Stimulated activated CD8-positive, alpha-beta memory T cell treated with anti-CD3 and anti-CD28 coated beads, Interleukin-15, amount 100 ng/mL, for 1 hour (primary cell): ENCODE results near the gene PLEKHM3.
"Not testable (repeated sequence)": the region's sequence is repeated elsewhere in the genome, so short reads cannot be mapped to it uniquely, and the experiment has no call there.

Experiments used
- DNase-seq: peaks from one replicate; pipeline ENCODE4 v3.0.0-alpha.2; 2020; ENCODE audit warnings: low read depth

Gene PLEKHM3

GRCh38 chr2:207988975-207989374 is 36.4 kb downstream of the PLEKHM3 start:
- no peak for DNase-seq

- no peak for DNase-seq
These were observed 38.2 kb downstream of the PLEKHM3 start for GRCh38 chr2:207987025-207987716.

DNA sequence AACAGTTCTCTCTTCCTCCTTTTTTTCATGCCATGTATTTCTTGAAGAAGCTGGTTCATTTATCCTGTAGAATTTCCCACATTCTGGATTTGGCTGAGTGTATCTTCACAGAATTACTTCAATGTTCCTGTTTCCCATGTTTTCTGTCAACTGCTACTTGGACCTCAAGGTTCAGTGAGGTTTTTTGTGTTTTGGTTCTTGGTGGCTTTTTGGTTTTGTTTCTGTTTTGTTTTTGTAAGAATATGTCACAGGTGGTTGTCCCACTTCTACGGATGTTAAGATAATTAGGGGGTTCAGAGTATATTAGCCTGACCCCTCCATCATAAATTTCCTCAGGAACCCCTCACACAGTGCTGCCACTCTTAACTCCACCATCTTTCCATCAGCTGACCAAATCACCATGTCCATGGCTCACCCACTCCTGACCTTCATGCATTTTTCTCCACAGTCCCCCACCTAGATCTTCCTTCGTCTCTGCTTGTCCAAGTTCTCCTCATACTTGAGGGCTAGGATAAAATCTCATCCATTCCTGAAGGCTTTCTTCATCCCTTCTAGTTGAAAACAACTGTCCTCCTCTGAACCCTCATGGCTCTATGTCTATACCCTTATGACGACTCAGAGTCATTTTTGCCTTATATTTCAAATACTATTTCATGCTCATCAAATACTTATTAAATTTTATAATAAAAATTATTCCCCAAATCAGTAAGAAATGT is 40.4 kb downstream of the PLEKHM3 start:
- no peak for DNase-seq

DNA sequence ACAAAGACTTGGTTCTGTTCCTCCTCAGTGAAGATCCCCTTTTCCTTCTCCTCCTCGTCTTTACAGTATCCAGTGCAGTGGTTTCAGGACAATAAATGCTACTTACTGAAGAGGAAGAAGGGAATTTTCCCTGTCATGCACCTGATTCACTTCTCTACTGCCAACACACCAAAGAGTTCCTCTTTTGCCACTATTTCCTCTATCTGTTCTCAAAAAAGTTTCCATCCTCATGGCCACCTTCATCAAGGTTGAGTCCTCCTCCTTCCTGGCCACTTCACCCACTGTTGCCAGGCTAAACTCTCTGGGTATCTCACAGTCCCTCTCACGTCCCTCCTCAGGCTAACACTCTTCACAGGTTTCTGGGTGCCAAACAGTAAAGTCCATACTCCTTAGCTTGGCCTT is 41.7 kb downstream of the PLEKHM3 start:
- DNase-seq: no peak

DNA sequence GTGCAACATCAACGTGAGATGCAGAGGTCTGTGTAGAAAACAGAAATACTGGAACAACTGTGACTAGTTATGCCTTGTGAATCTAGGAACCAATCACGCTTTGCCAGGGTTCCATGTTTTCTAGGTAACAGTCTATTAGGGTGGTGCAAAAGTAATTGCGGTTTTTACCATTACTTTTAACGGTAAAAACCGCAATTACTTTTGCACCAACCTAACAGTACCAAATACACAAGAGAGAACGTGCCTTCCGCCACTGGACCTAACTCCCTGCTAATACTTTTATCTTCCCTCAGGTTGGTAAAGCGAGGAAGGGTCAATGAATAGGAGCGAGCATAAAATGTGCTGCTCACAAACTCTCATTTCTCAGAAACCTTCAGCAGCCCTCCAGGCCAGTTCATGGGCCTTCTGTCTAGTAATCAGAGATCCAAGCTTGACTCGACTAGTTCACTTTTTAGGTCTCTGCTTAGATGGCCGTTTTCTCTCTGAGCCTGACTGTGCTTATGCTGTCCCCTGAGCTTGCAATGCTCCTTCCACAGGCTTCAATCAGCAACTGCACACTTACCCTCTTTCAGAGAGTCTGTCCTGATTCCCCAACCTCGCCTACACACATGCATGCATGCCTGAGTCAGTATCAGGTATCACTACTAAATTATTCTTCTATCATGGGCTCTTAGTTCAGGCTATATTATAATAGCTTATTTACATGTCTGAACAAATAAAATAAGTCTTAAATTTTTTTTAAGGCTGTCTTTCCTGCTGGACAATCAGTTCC is 47.0 kb downstream of the PLEKHM3 start:
- DNase-seq: no peak

DNA sequence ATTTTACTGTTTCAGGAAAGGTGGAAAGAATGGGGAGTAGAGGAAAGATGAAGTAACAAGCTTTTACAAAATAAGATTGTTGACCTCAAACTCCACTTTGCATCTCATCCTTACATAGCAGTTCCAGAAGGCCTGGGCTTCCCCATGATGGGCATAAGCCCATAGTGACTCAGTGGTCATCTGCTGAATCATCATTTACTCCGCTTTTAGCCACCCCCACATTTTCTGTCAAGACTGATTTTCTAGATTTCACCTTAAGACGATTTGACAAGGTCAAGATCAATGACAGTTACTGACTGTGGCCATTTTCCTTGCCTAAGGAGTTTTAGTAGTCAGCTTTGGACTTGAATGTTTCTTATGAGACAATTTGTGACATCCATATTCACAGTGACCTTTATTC is 49.4 kb downstream of the PLEKHM3 start:
- DNase-seq: no peak

DNA sequence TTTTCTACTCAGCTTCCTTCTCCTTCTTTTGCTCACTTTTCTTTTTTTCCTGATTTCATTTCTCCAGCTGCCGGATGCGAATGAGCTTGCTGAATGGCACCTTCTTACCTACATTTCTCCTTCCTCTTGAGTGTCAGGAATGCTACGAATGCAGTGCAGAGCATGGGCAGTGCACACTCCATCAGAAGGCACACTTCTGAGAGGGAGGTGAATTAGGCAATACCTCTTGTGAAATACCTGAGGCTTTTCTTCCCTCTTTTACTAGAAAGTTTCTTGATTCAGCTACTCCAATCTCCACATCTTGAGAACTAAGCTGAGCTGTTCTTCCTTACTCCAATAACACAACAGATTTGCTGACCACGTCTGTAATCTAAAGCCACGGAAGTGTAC is 51.1 kb downstream of the PLEKHM3 start:
- no peak for DNase-seq

- DNase-seq: no peak
These were observed 54.5 kb downstream of the PLEKHM3 start for GRCh38 chr2:207970826-207971180.

DNA sequence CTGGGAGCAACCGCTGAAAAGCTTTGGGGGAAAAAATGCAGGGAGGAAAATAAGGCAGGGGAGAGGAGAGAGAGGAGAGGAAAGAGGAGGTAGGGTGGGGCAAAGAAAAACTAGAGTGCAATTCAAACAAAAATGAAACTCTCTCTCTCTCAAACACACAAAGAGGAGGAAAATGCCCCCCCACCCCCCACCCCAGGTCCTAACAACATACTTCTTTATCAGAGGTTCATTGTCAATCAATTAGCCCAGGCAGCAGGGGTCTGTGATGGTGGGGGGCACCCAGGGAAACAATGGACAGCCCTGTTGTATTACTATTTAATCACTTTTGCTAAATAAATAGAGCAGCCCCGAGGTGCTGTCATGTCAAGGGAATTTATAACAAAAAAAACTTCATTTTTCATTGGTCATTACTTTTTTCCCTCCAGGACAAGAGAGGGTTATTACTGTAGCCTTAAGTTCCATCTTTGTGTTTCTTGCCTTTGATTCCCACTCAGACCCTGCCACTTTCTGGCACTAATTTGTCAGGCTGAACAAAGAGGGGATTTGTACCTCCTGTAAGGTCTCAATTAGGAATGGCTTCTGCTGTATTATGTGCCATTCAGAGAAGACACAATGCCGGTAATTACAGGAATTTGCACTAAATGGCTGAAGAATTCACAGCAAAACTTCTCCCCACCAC is 55.0 kb downstream of the PLEKHM3 start:
- DNase-seq: no peak

- no peak for DNase-seq
These were observed 56.1 kb downstream of the PLEKHM3 start for GRCh38 chr2:207969249-207969648.

DNA sequence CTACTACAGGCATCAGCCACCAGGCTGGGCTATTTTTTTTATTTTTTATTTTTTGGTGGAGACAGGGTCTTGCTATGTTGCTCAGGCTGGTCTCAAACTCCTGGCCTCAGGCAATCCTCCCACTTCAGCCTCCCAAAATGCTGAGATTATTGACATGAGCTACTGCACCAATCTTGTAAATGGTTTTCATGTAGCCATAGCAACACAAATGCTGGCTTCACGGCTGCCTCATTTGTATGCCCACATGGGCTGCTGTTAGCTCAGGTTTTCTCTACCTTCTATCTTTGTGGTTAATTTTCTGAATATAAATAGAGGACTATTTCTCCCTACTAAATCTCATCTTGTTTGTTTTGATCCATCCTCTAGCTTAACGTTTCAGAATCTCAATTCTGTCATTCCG is 58.2 kb downstream of the PLEKHM3 start:
- no peak for DNase-seq

DNA sequence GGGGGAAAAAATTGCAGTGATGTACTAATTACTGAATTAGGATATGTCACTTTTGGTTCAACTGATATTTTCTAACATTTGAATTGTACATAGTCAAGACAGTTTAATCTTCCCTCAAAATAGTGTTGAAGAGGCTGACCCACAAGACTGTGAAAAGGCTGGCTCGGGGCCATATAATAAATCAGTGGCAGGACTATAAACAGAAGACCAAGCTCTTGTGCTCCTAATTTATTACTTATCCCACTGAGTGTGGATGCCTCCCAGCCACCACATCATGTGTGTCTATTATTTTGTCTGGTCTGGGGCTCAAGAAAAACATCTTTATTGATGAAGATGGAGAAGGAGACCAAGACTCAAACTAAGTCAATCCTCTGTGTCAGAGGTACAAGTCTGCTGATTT is 64.4 kb downstream of the PLEKHM3 start:
- DNase-seq: no peak

GRCh38 chr2:207960090-207960489 is 65.2 kb downstream of the PLEKHM3 start:
- DNase-seq: no peak

GRCh38 chr2:207956771-207957170 is 68.6 kb downstream of the PLEKHM3 start:
- no peak for DNase-seq

DNA sequence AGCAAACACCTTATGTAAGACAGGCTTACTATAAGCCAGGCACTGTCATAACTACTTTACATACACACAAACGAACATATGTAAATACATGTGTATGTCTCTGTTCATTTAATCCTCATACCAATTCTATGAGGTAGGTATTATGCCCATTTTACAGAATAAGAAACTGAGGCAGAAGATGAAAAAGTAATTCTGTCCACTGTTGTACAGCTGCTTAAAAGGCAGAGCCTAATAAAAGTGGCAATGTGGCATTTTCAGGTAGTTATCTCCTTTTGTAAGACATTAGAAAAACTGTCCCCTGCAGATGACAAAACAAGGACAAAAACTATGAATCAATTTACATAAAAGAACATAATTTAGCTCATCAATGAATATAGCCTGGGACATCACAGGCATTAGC is 69.9 kb downstream of the PLEKHM3 start:
- no peak for DNase-seq

- DNase-seq: no peak
These were observed 72.0 kb downstream of the PLEKHM3 start for GRCh38 chr2:207953354-207953753.

DNA sequence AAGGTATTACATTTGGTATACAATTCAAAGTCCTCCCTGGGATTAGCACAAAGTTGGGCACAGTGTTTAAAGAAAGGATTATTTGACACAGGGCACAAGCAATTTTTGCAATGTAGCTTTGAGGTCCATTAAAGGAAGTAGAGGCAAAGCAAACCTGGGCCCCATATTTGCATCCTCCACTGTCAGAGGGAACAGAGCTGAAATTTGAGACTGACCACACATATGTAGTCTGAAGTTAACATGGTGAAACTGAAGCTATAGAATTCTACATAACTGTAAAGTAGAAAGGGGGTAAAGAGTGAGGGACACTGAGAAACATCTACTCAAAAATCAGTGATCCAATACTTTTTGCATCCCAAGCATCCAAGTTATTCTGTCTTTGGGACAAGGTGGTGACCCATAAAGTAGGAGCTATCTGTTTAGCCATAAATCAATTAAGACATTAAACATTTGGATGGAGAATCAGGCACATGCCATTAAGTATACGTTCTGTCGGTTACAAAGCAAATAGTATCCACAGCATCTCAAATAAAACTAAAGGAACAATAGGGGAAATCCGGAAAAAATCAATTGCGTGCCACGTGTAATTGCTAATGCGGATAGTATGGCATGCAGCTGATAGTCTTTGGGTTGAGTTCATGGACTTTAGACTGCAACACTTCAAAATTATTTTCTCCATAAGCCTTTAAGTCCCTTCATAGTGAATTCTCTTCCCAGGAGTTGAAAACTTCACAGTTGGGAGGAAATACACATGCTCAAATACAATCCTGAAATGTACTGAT is 72.6 kb downstream of the PLEKHM3 start:
- DNase-seq: no peak

DNA sequence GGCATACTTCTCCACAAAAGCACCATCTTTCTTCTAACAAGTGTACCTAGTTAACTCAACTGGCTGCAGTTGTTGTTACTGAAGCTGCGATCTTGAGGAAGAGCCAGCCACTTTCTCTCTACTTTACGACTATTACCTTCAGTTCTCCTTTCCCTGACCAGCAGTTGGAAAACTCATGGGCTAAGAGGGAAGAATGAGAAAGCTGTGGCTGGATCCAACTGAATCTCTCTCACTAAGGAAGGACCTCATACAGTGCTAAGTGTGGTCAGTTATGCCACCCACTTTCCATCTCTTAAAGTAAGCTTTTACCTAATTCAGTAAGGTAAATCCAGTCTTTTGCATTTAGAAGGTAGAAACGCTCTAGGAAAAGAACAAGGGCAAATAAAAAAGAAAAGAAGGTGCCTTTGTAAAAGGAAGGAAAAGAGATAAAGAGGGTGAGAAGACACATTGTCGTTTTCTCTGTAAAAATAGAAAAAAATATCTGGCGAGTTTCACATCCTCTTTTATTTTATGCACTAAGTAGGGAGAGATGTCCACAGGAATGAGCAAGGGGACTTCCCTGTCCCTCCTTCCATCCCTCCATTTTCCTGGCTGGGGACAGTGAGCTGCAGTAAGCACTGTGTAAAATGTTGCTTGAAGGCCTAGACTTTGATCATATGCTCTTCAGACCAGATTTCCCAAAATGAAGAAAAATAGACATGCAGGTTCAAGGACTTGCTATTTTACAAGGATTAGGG is 73.4 kb downstream of the PLEKHM3 start:
- DNase-seq: no peak

- no peak for DNase-seq
These were observed 74.6 kb downstream of the PLEKHM3 start for GRCh38 chr2:207950761-207951114.

GRCh38 chr2:207950063-207950760 is 75.1 kb downstream of the PLEKHM3 start:
- DNase-seq: no peak

DNA sequence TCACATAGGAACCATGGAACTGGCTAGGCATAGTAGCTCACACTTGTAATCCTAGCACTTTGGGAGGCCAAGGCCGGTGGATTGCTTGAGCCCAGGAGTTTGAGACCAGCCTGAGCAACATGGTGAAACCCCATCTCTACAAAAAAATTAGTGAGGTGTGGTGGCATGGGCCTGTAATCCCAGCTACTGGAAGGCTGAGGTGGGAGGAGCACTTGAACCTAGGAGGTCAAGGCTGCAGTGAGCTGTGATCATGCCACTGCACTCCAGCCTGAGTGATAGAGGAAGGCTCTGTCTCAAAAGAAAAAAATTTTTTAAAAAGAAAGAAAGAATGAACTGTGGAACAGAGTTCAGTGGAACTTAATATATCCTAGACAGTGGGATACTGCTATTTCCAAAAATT is 76.1 kb downstream of the PLEKHM3 start:
- DNase-seq: not testable (repeated sequence)
